HG03378 (cell line): Measurements from ENCODE around the gene MKI67.
"Not testable (repeated sequence)": the region's sequence is repeated elsewhere in the genome, so short reads cannot be mapped to it uniquely, and the experiment has no call there.

Source experiments
- ATAC-seq: cut with Tn5 transposase; IDR thresholded peaks from one replicate; pipeline ENCODE4 v1.9.1; 2021; ENCODE audit warnings: mild to moderate bottlenecking, moderate library complexity; ENCODE audit not compliant: unreplicated experiment

Gene MKI67, protein sequence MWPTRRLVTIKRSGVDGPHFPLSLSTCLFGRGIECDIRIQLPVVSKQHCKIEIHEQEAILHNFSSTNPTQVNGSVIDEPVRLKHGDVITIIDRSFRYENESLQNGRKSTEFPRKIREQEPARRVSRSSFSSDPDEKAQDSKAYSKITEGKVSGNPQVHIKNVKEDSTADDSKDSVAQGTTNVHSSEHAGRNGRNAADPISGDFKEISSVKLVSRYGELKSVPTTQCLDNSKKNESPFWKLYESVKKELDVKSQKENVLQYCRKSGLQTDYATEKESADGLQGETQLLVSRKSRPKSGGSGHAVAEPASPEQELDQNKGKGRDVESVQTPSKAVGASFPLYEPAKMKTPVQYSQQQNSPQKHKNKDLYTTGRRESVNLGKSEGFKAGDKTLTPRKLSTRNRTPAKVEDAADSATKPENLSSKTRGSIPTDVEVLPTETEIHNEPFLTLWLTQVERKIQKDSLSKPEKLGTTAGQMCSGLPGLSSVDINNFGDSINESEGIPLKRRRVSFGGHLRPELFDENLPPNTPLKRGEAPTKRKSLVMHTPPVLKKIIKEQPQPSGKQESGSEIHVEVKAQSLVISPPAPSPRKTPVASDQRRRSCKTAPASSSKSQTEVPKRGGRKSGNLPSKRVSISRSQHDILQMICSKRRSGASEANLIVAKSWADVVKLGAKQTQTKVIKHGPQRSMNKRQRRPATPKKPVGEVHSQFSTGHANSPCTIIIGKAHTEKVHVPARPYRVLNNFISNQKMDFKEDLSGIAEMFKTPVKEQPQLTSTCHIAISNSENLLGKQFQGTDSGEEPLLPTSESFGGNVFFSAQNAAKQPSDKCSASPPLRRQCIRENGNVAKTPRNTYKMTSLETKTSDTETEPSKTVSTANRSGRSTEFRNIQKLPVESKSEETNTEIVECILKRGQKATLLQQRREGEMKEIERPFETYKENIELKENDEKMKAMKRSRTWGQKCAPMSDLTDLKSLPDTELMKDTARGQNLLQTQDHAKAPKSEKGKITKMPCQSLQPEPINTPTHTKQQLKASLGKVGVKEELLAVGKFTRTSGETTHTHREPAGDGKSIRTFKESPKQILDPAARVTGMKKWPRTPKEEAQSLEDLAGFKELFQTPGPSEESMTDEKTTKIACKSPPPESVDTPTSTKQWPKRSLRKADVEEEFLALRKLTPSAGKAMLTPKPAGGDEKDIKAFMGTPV (N-terminal part only)

GRCh38 chr10:128125944-128126764 lies at the start of gene MKI67:
Gene MKI67 (minus strand): TSS chr10:128126423. CDS start chr10:128125667, 756 bp downstream.
- peak; percentile 83 for ATAC-seq

GRCh38 chr10:128174581-128175559 lies 48.6 kb upstream of the MKI67 start:
- ATAC-seq, result no peak

DNA sequence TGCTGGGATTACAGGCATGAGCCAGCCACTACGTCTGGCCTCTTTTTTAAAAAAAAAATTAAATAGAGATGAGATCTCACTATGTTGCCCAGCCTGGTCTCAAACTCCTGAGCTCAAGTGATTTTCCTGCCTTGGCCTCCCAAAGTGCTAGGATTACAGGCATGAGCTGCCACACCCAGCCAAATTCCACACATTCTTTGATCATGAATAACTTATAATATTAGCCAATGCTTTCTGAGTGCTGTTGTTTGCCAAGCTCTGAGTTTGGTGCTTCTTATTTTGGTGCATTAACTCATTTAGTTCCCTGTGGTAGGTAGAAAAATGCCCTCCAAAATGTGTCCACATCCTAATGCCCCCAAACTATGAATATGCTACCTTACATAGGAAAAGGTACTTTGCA lies 47.2 kb upstream of the MKI67 start:
- ATAC-seq, result no peak

GRCh38 chr10:128172756-128173155 lies 46.5 kb upstream of the MKI67 start:
- no peak for ATAC-seq

DNA sequence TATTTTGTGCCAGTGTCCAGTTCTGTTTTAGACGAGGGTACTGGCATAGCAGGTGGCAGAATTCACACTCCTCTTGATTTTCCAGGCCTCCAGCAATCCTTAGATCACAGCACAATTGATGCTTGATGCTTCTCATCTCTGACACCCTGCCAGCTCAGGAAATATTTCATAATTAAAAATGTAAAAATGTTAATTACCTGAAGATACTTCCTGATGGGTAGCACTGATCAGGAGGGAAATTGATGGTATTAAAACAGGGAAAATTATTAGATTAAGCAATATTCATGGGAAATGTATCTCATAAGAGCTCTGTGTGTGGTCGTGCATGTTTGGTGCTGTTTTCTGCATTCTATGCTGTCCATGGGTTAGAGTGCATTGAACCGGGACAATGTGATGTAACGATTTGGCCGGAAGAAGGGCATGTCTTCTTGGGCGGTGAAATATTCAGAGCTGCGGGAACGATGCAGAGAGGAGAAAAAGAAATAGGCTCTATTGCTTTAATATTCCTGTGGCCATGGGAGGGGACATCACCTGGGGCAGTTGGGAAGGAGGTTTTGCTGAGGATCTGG lies 43.7 kb upstream of the MKI67 start:
- ATAC-seq, result no peak

- ATAC-seq, result no peak
These were observed 41.8 kb upstream of the MKI67 start for GRCh38 chr10:128167926-128168520.

DNA sequence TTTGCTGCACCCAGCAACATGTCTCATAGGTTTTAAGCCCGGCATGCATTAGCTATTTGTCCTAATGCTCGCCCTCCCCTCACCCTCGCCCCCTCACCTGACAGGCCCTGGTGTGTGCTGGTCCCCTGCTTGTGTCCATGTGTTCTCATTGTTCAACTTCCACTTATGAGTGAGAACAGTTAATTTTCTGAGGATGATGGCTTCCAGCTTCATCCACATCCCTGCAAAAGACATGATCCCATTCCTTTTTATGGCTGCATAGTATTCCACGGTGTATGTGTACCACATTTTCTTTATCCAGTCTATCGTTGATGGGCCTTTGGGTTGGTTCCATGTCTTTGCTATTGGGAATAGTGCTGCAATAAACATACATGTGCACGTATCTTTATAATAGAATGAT lies 40.9 kb upstream of the MKI67 start:
- ATAC-seq, result not testable (repeated sequence)

- no peak for ATAC-seq
These were observed 39.9 kb upstream of the MKI67 start for GRCh38 chr10:128166151-128166550.

DNA sequence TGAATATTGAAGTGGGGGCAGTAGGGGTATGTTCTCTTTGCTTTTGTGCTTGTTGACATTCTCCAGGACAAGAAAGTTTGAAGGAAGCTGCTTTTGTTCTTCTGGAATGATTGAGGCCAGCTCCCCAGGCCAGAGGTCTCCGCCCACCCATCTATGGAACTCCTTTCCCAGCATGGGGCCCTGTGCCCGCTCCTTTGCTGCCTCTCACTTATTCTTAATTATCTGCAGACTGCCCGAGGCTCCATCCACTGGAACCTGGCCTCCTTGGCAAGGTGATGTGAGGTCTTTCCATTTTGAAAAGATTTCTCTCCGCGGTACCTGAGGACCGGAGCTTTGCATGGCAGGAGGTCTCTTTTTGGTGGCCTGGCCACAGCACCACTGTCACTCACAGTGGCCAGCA lies 39.3 kb upstream of the MKI67 start:
- ATAC-seq, result no peak

DNA sequence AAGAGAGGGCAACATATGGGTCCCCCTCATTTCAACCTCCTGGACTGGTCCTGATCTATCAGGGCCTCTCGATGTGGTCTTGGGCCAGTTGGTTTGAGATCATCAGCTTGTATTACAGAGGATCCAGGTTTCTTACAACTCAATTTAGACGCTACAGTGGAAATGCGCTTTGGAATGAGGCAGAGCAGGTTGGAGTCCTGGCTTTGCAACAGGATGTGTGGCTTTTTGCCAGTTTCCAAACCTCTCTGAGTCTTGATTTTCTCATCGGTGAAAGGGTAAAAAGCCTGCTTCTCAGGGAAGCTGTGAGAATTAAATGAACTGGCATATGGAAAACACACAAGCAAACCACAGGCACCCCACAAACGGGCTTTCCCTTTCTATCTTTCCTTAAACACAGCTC lies 37.5 kb upstream of the MKI67 start:
- no peak for ATAC-seq

GRCh38 chr10:128161031-128161430 lies 34.8 kb upstream of the MKI67 start:
- no peak for ATAC-seq

GRCh38 chr10:128160297-128160711 lies 34.1 kb upstream of the MKI67 start:
- no peak for ATAC-seq

DNA sequence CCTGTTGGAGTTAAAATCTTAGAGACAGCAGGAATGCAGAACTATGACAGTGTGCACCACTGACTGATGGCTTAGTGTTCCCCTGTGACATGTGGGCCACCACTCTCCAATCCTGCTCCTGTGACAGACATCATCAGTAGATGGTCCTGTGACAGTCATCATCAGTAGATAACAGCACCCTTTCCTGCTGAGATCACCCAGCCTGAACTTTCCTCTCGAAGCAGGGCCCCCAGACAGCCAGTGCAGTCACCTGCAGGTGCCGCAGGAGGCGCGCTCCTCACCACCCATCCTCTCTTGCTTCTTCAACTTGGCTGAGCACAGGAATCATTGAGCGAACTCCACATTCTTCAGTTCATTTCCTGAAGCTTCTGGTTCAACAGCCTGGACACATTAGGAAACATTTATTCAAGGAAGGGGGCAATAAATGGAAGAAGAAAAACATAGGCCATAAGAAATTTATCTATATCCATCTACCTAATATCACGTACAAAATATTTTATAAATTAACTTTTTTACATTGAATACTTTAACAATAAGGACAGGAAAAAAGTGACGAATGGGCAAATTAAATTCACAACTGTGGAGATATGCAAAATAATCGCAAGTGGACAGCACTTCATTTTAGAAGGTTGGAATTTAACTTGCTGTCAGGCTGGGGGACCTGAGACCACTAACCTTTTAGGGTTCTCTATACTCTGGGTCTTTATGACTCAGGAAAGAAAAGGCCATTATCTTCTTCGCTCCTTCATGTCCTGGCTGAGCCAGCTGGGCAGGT lies 32.0 kb upstream of the MKI67 start:
- no peak for ATAC-seq

DNA sequence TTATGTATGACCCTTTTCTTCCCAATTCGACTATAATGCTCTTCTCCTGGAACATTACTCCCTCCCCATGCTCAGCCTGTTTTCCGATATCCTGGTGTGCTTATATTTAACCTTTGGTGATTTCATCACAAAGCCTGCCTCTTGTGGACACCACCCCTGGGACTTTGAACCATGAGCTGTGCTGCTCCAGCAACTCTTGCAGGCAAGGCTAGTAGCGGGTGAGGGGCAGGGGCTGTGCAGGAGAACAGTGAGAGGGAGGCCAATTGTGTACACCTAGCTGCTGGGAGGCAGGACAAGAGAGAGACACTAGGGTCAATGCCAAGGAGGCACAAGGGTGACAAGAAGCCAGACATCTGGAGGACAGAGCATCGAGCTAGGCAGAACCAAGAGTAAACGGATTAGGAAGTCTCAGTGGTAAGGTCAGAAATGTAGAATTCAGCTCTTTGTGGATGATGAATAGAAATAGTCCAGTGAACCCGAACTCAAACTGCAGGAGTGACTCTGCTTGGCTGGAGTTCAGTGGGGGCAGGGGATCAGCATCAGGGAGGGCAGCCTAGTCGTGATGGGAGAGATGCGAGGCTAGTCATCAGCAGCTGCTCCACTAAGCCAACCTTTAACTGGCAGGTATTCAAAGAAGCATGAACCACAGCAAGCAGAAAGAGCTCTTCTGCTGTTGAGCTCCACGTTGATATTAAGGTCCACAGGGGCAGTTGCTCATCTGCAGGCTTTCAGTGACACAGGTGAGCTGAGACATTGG lies 31.0 kb upstream of the MKI67 start:
- no peak for ATAC-seq

- no peak for ATAC-seq
These were observed 26.7 kb upstream of the MKI67 start for GRCh38 chr10:128152741-128153580.

DNA sequence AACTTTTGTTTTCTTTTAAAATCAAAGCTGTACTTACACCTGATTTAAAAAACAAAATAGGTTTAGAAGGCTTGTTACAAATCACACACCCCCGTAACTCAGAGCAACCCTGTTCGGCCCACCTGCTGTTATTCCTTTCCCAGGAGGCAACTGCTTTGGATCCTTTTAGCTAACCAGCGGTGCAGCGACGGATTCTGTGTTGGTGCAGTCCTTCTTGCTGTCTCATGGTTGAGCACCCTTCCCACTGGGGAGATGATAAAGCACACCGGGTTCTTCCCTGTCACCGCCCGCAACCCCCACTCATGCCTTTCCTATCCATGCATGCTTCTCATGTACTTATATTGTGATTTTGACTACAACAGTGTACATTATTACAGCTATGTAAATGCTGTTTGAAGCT lies 24.8 kb upstream of the MKI67 start:
- ATAC-seq, result no peak
